SHP77 treated with DMSO at 0.1 percent for 48 hours (cell line): ENCODE measurements around the gene CCL15.

Source experiments
- DNase-seq: peaks from one replicate; lab custom pipeline; 2025; lab: John Stamatoyannopoulos, UW

Gene CCL15

DNA sequence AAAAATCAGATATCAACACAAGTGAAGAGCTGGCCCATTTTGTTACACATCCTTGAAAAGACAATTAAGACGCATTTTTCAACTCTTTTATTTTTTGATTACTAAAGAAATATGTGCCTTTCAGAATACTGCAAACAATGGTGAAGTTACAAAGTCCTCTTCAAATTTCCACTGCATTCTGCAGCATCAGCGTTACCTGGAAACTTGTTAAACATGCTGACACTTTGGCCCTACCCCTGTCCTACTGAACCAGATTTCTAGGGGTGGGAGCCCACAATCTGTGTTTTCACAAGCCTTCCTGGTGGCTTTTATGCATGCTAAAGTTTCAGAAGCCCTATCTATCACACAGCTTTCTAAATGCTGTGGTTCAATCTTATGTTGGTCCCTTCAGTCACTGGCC, 10.3 kb downstream of the CCL15 start:
- no peak for DNase-seq

DNA sequence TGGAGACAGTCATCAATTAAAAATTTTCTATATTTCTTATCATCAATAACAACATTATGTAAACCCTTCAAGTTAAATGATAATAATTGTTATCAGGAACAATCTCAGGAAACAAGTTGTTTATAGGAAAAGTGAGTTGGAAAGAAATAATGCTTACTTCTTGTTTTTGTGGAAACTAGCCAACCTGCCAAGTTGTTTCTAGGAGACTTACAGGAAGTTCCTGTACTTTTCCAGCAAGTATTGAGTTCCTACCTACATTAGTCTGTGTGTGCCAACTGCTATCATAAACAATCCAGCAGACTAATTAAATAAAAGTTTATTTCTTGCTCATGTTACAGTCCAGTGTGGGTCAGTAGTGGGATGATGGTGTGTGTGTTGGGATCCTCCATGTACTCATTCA, 13.2 kb downstream of the CCL15 start:
- DNase-seq: no peak

DNA sequence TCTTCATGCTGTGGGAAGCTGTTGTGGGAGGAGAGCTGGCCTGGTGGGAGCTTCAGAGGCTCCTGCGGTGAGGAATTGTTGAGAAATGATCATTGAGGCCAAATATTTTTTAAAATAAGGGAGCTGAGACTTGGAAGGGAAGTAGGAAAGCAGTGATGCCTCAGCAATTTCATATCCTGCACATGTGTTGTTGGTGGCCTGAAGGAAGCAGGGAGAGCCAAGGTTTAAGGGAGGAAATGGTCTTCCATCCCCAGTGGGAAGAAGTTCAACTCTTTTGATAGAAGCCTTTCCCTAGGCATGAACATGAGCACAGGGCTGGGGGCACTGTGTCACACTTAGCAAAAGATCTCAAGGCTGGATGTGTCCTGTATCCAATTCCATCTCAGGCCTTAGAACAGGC, 14.7 kb downstream of the CCL15 start, which contains the start of gene CCL14:
CCL14 (minus strand) TSS at position 87 of the 400 bp plus-strand sequence; CDS start at position 7, 80 bp downstream.
- DNase-seq: no peak

DNA sequence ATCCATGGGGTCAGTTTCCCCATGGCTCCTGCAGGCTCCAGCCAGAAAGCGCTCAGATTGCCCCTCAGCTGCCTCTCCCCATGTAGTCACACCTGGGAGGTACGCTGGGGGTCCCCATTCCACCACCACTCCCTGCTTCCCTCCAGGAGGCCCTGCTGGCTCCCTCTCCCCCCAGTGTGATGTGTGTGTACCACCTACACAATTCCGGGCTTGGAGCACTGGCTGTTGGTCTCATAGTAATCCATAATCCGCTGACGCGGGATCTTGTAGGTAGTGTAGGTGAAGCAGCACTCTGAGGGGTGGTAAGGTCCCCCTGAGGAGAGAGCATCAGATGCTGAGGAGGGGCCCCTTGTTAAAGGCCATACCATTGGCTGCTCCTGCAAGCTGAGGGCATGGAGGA, 17.2 kb downstream of the CCL15 start:
- no peak for DNase-seq

DNA sequence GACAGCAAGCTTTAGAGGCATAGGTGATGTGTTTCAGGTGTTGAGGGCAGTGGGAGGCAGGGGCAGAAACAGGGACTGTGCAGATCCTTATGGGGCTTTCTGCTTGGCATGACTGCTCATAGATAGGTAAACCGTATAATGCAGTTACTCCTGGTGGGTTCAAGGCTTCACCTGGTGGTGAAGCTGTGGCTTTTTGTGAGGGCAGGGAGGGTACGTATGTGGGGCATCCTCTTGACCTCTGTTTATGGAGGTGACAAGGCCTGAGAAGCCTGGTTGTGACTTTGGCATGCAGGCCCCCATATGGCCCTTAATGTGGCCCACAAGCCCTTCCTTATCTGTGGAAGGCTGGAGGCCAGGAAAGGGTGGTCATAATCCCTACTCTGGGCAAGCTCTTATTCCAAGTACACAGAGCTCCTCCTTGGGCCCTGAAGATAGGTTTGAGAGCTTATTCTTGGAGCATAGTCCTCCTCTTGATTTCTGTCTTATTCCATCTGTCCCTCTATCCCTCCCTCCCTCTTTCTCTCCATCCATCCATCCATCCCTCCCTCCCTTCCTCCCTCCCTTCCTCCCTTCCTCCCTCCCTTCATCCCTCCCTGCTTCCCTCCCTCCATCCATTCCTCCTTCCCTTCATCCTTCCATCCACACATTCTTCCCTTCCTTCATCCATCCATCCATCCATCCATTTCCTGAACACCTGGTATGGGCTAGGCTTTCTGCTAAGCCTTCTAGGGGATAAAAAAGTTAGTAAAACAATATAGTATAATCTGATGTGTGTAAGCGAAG, 18.8 kb downstream of the CCL15 start:
- DNase-seq: no peak

DNA sequence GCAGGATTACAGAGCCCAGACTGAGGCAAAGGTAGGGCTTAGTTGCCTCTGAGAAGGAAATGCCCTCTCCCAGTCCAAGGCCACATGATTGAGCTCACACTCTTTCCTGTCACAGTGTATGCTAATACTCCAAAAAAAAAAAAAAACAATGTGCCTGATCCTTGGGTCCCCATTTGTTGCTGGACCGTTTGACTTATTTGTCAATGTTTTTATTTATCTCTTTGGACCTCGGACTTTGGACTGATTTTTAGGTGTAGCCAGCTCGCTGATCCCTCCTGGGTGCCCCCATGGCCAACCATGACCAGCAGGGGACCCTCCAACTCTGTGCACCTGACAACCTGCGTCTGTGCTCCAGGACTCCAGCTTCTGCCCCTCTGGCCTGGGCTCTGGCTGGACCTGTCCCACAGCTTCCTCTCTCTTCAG, 19.4 kb downstream of the CCL15 start:
- no peak for DNase-seq

DNA sequence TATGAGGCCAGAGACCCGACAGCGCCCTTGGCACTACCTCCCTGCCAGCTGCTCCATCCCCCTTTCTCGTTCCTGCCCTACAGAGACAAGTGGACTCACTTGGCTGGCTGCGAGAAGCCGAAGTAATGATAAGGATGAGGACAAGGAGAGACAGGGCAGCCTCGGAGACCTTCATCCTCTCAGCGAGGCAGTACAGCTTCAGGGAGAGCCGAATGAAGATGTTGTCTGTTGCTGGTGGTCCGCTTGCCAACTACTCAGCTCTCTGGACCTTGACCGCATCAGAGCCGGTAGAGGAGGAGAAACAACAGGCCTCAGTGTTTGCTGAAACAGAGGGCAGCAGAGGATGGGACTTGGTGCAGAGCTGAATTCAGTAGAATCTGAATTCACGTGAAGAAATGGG, 20.1 kb downstream of the CCL15 start, which contains the start of gene CCL16:
CCL16 (minus strand) TSS at position 252 of the 400 bp plus-strand sequence; CDS start at position 175, 77 bp downstream.
- DNase-seq: no peak

DNA sequence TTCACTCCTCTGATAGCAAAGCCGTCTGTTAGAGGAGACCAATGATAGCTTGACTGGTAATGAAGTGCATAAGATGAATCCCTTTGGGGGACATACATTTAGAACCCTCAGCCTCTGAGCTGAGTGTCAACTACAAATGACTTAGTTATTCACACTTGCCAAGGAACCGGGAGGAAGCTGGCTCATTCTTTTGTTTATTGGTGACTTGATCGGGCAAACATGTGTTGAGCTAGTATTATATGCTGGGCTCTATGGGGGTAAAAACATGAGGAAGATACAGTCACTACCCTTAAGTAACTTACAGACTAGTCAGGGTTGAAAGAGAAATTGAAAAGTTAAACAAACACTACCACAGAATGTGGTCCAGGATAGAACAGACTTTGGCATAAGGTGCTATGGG, 23.0 kb downstream of the CCL15 start:
- DNase-seq: no peak

DNA sequence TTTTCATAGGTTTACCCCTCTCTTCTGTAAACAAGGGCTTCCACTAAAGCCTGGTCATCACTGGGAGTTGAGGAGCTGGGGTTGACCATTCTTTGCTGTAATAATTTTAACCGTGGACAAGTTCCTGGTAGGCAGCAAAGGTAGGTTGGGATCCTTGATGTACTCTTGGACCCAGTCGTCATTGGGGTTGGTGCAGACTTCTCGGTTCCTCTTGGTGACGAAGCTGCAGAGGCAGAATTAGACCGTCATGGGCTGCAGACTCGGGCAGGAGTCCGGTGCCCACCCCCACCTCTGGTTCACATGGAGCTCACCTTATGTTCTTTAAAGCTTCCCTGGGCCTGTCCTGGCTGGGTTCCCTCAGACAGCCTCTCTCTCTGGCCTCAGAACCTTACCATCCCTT, 23.8 kb downstream of the CCL15 start:
- no peak for DNase-seq

DNA sequence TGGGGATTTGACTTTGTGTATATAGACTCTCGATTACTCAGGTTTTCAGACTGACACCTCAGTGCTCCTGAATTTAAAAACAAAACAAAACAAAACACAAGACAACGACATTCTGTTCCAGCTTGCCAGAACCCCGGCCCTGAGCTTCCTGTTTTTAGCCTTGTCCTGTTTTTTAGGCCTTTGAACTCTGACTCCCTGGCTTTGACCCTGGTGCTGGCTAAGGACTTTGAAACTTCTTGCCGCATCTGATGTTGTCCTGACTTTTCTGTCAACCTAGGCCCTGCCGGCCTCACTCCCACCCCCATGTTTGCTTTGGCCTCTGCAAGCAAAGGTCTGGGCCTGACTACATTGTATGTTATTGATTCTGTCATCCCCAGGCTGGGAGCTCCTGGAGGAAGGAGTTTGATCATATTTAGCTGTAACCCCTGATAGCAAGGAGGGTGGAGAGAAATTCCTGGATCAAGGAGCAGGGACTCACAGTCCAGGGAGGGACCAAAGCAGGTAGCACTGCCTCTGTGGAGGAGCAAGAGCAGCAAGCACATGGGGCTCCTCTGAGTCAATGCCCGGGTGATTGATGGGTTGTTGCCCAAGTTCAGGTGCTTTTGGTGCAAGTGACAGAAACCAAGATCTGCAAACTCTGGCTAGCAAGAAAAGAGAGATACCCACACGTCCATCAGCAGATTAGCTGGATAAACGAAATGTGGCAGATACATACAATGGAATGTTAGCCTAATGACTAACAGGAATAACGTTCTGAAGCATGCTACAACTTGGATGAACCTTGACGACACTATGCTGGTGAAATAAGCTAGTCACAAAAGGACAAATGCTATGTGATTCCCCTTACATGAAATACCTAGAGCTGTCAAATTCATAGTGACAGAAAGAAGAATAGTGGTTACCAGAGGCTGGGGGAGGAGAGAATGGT, 27.8 kb downstream of the CCL15 start:
- DNase-seq: no peak

DNA sequence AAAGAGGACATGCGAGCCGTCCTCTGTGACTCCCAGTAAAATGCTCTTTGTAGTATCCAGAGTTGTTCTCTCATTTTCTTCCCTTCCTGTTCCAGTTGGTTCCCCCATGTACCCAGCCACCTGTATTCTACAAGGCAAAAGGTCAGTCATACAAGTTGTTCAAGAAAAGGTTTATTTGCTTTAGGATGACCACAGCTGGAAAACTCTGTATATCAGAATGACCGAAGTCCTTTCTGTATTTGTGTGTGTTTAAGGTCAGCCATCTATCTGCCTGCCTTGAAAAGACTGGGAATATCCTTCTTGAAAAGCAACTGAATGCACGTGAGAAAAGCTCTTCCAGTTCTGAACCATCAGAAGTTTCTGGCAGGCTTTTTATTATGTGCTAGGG, 28.4 kb downstream of the CCL15 start:
- no peak for DNase-seq

DNA sequence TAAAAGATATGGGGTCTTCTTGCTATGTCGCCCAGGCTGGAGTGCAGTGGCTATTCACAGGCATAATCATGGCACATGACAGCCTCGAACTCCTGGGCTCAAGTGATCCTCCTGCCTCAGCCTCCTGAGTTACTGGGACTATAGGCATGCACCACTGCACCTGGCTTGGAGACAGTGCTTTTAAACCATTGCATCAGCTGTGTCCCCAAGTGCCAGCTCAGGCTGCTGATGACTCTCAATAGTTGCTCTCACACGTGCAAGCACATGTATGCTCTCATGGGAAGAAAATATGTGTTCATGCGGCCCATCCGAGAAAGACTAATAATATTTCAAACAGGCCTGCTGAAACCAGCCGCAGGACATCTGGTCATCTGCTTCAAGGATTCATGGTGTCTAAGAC, 28.8 kb downstream of the CCL15 start:
- no peak for DNase-seq

DNA sequence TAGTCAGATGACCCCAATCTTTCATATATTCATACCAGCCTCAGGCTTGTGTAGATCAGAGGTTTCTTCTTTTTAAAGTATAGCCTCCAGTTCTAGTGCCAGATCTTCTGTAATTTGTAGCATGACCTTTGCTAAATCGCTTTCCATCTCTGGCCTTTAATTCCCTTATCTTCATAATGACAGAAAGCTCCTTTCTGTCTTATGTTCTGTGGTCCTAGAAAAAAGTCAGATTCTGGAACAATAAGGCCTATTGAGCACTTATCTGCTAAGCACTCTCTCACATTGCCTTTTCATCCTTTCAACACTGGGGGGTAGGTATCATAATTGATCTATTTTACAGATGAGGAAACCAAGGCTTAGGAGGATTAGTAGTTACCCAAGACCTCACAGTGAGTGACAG, 29.3 kb downstream of the CCL15 start:
- DNase-seq: no peak

DNA sequence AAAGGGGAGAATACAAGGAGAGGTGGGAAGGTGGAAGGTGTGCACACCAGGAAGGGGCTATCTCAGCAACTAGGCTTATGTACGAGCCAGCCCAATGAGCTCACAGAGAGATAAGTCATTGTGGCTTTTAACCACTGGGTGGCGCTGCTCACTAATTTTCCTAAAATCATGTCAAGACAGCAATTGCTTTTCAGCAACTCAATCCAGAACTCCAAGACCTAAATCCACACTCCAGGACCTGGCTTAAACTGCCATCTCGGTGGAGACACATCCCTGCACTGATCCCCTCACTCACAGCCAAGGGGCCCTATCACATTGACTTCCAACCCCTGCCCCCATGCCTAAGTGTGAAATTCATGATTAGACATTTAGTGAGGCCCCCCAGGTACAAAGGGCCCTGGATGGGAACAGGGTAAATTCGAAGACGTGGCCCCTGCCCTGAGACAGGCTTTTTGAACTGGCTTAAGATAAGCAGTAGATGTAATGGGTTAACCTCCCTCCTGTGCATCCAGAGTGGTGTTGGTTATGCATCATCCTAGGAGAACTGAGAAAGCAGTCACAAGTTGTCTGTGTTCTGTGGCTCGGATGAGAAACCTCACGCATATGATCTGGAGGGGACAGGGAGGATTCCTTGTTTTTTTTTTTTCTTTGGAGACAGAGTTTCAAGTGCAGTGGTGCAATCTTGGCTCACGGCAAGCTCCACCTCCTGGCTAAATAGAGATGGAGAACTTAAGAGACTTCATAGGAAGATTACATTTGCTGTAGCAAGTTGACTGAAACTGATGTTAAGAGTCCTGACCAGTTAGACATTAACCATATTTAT, 31.6 kb downstream of the CCL15 start:
- DNase-seq: peak; percentile 32

DNA sequence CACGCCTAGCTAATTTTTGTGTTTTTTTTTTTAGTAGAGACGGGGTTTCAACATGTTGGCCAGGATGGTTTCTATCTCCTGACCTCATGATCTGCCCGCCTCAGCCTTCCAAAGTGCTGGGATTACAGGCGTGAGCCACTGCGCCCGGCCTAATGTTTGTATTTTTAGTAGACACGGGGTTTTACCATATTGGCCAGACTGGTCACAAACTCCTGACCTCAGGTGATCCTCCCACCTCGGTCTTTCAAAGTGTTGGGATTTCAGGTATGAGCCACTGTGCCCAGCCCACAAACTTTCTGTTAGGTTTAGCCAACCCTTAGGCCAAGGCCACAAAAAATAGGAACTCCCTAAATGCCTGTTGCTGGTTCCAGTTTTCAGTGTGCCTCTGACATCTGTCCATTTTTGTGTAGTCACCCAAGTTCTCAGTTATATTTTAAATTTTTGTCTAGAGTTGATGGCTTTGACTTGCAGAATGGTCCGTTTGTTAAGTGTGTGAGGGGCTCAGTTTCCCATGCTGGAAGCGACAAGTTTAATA, 32.8 kb downstream of the CCL15 start:
- DNase-seq: no peak

DNA sequence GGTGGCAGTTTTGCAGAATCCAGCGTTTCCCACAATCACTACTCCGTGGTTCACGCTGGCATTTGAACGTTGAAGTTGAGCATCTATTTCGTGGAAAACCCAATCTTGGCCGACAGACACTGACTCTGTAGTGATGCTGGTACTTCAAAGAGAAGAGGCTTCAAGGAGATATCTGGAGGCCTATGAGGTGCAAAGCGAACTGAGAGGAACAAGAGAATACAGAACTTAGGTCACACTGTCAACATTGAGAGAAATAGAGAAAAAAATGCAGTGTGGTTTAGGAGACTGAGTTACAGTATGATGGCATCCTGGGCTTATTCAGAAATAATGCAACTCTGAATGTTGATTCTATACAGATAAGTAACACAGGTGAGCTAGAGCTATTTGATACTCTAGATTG, 36.1 kb downstream of the CCL15 start:
- DNase-seq: no peak

DNA sequence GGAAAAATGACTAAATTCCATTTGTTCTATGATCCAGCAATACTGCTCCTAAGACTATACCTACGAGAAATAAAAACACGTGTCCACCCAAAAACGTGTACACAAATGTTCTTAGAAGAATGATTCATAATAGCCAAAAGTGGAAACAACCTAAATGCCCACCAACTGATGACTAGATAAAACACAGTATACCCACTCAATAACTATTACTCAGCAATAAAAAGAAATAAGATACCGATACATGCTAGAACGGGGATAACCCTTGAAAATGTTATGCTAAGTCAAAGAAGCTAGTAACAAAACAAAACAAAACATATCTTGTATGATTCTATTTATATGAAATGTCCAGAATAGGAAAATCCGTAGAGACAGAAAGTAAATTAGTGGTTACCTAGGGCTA, 37.7 kb downstream of the CCL15 start:
- no peak for DNase-seq

DNA sequence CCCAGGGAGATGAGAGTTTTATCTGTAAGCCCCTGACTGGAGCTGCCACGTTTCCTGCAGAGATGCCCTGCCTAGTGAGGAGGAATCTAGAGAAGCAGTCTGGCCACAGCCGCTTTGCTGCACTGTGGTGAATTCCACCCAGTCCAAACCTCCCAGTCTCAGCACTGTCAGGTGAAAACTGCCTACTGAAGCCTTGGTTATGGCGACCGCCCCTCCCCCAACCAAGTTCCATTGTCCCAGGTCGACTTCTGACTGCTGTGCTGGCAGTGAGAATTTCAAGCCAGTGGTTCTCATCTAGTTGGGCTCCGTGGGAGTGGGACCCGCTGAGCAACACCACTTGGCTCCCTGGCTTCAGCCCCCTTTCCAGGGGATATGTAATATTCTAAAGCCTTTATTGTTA, 47.6 kb downstream of the CCL15 start:
- no peak for DNase-seq

DNA sequence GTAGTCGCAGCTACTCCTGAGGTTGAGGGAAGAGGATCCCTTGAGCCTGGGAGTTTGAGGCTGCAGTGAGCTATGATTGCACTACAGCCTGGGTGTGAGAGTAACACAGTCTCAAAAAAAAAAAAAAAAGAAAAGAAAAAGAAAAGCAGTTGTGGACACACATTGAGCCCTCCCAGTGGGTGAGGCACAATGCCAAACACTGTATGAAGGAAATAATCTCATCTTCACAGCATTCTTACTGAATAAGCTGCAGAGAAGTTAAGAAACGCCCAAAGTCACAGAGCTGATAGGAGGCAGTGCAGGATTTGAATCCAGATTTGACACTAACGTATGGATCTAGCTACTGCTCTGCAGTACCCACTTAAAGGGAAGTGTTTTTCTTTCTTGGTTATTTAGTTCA, 52.0 kb downstream of the CCL15 start:
- no peak for DNase-seq

DNA sequence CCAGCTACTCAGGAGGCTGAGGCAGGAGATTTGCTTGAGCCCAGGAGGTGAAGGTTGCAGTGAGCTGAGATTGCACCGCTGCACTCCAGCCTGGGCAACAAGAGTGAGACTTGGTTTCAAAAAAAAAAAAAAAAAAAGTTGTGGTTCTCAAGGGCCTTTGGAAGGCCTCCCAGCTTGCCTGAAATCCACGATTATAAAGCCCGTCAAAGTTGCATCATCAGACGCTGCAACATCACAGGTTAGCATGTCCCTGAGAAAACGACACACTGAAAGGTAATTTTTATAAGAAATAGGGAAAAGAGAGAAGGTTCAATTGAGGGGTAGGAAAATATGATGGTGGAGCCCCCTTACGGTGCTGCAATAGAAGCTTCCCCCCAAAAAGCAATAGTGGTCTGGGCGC, 53.3 kb downstream of the CCL15 start:
- DNase-seq: no peak
